VCaP (cell line): ENCODE data around the gene RBFA.
A peak's percentile ranks its signal among the peaks of the same experiment; 100 is the strongest.
"Not testable (repeated sequence)": the region's sequence is repeated elsewhere in the genome, so short reads cannot be mapped to it uniquely, and the experiment has no call there.

Source experiments
- H3K27ac ChIP-seq: fragments of 450-650 bp; 2 replicates; pipeline ENCODE4 v1.5.1; 2017
- TF ChIP-seq, protein P1 (sequence below): fragments of 450-650 bp; conservative IDR thresholded peaks from 2 replicates; pipeline ENCODE4 v1.5.1; 2017; ENCODE audit warnings: mild to moderate bottlenecking, moderate library complexity

Gene RBFA

GRCh38 chr18:80012714-80013113 lies 21.5 kb upstream of the RBFA start:
- H3K27ac ChIP-seq, result no peak overlapping the region
- TF ChIP-seq, protein P1, sequence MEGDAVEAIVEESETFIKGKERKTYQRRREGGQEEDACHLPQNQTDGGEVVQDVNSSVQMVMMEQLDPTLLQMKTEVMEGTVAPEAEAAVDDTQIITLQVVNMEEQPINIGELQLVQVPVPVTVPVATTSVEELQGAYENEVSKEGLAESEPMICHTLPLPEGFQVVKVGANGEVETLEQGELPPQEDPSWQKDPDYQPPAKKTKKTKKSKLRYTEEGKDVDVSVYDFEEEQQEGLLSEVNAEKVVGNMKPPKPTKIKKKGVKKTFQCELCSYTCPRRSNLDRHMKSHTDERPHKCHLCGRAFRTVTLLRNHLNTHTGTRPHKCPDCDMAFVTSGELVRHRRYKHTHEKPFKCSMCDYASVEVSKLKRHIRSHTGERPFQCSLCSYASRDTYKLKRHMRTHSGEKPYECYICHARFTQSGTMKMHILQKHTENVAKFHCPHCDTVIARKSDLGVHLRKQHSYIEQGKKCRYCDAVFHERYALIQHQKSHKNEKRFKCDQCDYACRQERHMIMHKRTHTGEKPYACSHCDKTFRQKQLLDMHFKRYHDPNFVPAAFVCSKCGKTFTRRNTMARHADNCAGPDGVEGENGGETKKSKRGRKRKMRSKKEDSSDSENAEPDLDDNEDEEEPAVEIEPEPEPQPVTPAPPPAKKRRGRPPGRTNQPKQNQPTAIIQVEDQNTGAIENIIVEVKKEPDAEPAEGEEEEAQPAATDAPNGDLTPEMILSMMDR, result no peak

- H3K27ac ChIP-seq, result no peak overlapping the region
- TF ChIP-seq, protein P1, result no peak
Measured at GRCh38 chr18:80022613-80023012, 11.6 kb upstream of the RBFA start.

- no peak overlapping the region for H3K27ac ChIP-seq
- TF ChIP-seq, protein P1, result no peak; the same call in 1 of the 2 replicates
Measured at GRCh38 chr18:80023173-80023572, 11.1 kb upstream of the RBFA start.

- TF ChIP-seq, protein P1, result no peak
- no peak overlapping the region for H3K27ac ChIP-seq
Measured at GRCh38 chr18:80026363-80026762, 7.9 kb upstream of the RBFA start.

DNA sequence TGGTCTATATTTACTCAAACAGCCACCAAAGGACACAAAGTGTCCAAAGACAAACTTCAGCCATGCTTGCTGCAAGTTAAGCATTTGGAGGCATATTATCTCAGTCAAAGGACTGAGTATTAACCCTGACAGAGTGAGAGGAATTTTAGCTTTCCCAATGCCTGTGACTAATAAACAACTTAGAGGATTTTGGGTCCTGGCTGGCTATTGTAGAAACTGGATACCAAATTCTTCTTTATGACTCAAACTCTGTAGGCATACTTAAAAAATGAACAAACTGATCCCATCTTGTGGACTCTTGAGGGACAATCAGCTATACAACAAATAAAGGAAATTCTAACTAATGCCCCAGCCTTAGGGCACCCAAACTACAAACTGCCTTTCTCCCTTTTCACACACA lies 6.5 kb upstream of the RBFA start:
- not testable (repeated sequence) for H3K27ac ChIP-seq

GRCh38 chr18:80029690-80030089 lies 4.5 kb upstream of the RBFA start:
- no peak overlapping the region for H3K27ac ChIP-seq
- TF ChIP-seq, protein P1, result no peak

DNA sequence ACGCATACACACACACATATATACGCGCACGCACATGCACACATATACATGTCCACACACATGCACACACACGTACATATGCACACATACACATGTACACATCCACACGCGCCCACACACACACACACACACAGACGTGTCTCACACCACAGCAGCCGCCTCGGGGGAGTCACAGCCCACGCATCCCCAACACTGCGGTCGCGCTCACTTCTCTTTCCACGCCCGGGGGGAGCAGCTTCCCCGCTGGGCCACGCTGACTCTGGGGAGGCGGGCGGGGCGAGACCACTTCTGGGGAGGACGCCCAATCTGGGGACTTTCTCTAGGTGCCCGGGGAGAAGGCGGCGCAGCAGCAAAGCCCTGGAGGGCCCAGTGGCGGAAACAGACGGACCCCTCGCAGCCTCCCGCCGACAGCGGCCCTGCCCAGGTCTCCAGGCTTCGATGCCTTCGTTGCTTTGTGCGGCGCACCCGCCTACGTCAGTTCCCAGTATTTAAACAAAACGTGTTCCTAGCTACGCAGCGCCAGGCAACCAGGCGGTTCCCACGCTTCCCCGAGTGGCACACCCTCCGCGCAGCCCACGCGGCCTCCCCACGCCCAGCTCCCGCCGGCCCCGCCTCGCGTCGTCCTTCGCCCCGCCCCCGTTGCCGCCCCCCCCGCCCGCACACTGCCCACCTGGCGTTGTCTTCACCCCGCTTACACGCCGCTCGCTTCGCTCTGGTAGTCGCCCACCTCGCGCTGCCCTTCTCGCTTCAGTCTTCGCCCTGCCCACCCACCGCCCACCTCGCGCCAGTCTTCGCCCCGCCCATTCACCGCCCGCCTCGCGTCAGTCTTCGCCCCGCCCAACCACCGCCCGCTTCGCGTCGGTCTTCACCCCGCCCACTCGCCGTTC lies 810 bp upstream of the RBFA start:
- peak overlapping the region; percentile 80 for H3K27ac ChIP-seq
- TF ChIP-seq, protein P1, result no peak

DNA sequence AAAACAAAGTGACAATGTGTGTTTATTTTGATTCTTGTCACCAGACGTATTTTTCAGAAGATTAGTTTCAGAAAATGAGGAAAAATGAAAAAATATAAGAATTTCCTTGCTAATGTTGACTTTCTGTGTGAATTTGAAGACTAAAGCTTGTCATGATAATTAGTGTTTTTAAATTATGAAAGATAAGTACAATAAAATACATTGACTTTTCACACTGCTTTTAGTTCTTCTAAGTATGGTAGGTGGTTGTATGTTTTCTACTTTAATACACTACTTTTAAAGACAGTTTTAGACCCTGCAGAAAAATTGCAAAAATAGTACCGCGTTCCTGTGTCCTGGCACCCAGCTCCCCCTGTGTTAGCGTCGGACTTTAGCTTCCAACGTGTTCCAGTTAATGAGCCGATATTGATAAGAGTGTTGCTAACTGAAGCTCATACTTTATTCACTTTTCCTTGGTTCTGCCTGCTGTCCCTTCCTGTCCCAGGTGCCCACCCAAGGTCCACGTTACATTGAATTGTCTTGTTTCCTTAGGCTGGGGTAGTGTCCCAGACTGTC lies 695 bp downstream of the RBFA start:
- H3K27ac ChIP-seq, result peak overlapping the region; percentile 80
- TF ChIP-seq, protein P1, result no peak; the same call in 1 of the 2 replicates
